Bronchial epithelial cell (primary cell): ENCODE data around the gene ATP6V0E1. TPM values are rescaled to one million over a fixed set of nuclear protein-coding genes. Genes with fewer than 3 reads are reported as not detected.
A peak's percentile ranks its signal among the peaks of the same experiment; 100 is the strongest.

ENCODE experiments used
- DNase-seq: peaks from one replicate; pipeline ENCODE4 v3.0.0-alpha.2; 2010; ENCODE audit warnings: low read depth
- FAIRE-seq: peaks from 2 replicates; lab custom pipeline; 2011; peaks lifted over from hg19 to GRCh38; lab: Jason Lieb, UNC
- H3K27me3 ChIP-seq: 2 replicates; pipeline ENCODE4 v1.5.1; 2011; ENCODE audit warnings: low read length; ENCODE audit not compliant: control insufficient read depth, insufficient read depth
- H3K36me3 ChIP-seq: 2 replicates; pipeline ENCODE4 v1.5.1; 2011; ENCODE audit warnings: low read length; ENCODE audit not compliant: control insufficient read depth, insufficient read depth
- H3K4me3 ChIP-seq: 2 replicates; pipeline ENCODE4 v1.5.1; 2011; ENCODE audit warnings: mild to moderate bottlenecking, low read depth, low read length, control low read depth
- CTCF ChIP-seq: IDR thresholded peaks from 2 replicates; pipeline ENCODE4 v1.5.1; 2011; ENCODE audit warnings: mild to moderate bottlenecking, moderate library complexity, low read length, control low read depth, inconsistent platforms; ENCODE audit not compliant: insufficient read depth, severe bottlenecking
- total RNA-seq: library from RNA; depleted of rRNA; stranded (reverse); fragments of >200 nt; gene quantifications from 2 replicates; pipeline ENCODE4 v1.2.1, GENCODE V29; 2014

ATP6V0E1 gene
- total RNA-seq, 1 donor from 2014 or later = 189 TPM

- DNase-seq (no peak), FAIRE-seq (no peak)
- Histone ChIP-seq H3K36me3 (no peaks in the 10 kb centered on the region), H3K27me3 (no peaks in the 10 kb centered on the region), H3K4me3 (no peak overlapping the region)
- no peak for TF ChIP-seq CTCF
Observed at GRCh38 chr5:173003360-173003759, 19.8 kb downstream of the ATP6V0E1 start.

GRCh38 chr5:173004013-173004412 lies 20.4 kb downstream of the ATP6V0E1 start:
- FAIRE-seq = no peak
- TF ChIP-seq CTCF = no peak
- H3K36me3 ChIP-seq = no peaks in the 10 kb centered on the region

DNA sequence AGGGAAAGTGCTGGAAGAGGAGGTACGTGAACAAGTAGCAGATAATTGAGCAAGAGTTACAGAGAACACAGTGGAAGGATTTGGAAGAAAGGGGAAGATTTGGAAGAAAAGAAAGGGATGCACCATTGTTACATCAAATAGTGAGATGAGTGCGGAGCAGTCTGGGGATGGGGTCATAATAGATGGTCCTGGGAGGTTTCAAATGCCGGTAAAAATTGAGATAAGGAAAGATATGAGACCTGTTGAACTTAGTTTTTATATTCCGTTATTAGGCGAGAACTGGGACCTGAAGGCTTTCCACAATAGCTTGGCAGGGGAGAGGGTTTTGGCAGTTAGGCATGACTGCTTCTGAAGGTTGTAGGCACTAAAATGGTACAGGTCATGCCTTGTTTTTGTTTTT lies 20.9 kb downstream of the ATP6V0E1 start:
- TF ChIP-seq CTCF = no peak
- no peak for DNase-seq
- Histone ChIP-seq H3K36me3 (no peaks in the 10 kb centered on the region), H3K27me3 (no peaks in the 10 kb centered on the region), H3K4me3 (no peak overlapping the region)
- no peak for FAIRE-seq

More at GRCh38 chr5:173004013-173004412, 20.4 kb downstream of the ATP6V0E1 start:
- DNase-seq = no peak
- no peak overlapping the region for H3K4me3 ChIP-seq
- no peaks in the 10 kb centered on the region for H3K27me3 ChIP-seq

GRCh38 chr5:173010021-173010420 lies 26.4 kb downstream of the ATP6V0E1 start:
- TF ChIP-seq CTCF = no peak
- peak; percentile 21 for DNase-seq
- H3K27me3 ChIP-seq = no peaks in the 10 kb centered on the region
- H3K4me3 ChIP-seq = no peak overlapping the region
- no peaks in the 10 kb centered on the region for H3K36me3 ChIP-seq
- FAIRE-seq = no peak

- FAIRE-seq = no peak
- Histone ChIP-seq H3K27me3 (no peaks in the 10 kb centered on the region), H3K36me3 (no peaks in the 10 kb centered on the region), H3K4me3 (no peak overlapping the region)
- peak; percentile 30 for TF ChIP-seq CTCF
- DNase-seq = peak; percentile 17
Observed at GRCh38 chr5:173010547-173011464, 27.2 kb downstream of the ATP6V0E1 start.
